ENCODE data around the gene RPS6KA4.

GRCh38 chr11:64348383-64349024 lies 10.5 kb upstream of the RPS6KA4 start:
- no peak for TF ChIP-seq FOXA1 (IDR thresholded peaks at IDR 0.05)
- no peak for TF ChIP-seq ARNT (IDR thresholded peaks at IDR 0.05)
- TF ChIP-seq HDGF (IDR thresholded peaks at IDR 0.05; ENCODE audit: borderline replicate concordance), result no peak
- TF ChIP-seq SUZ12 (IDR thresholded peaks at IDR 0.05), result no peak
- no peak for TF ChIP-seq FOXM1 (IDR thresholded peaks at IDR 0.05; ENCODE audit: borderline replicate concordance)
- no peak for TF ChIP-seq FOXK2 (IDR thresholded peaks at IDR 0.05)
- no peak for TF ChIP-seq BHLHE40 (IDR thresholded peaks at IDR 0.05; ENCODE audit: borderline replicate concordance)
- TF ChIP-seq TARDBP (IDR thresholded peaks at IDR 0.05), result no peak
- TF ChIP-seq L3MBTL2 (conservative IDR thresholded peaks at IDR 0.05), result no peak
- TF ChIP-seq PKNOX1 (IDR thresholded peaks at IDR 0.05), result no peak
- no peak for TF ChIP-seq SP1 (IDR thresholded peaks at IDR 0.05)
- no peak for TF ChIP-seq LEF1 (IDR thresholded peaks at IDR 0.05; ENCODE audit: borderline replicate concordance)

Measured in HEK293T (cell line).